Measurements from ENCODE around the gene SS18. TPM values are rescaled to one million over a fixed set of nuclear protein-coding genes. Genes with fewer than 3 reads are reported as not detected.
"Not testable (repeated sequence)": the region's sequence is repeated elsewhere in the genome, so short reads cannot be mapped to it uniquely, and the experiment has no call there.

SS18 gene, protein sequence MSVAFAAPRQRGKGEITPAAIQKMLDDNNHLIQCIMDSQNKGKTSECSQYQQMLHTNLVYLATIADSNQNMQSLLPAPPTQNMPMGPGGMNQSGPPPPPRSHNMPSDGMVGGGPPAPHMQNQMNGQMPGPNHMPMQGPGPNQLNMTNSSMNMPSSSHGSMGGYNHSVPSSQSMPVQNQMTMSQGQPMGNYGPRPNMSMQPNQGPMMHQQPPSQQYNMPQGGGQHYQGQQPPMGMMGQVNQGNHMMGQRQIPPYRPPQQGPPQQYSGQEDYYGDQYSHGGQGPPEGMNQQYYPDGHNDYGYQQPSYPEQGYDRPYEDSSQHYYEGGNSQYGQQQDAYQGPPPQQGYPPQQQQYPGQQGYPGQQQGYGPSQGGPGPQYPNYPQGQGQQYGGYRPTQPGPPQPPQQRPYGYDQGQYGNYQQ
- total RNA-seq (2014; rRNA removed; shearing (Covaris generic)) = 103 and 210 TPM in 2 replicates

DNA sequence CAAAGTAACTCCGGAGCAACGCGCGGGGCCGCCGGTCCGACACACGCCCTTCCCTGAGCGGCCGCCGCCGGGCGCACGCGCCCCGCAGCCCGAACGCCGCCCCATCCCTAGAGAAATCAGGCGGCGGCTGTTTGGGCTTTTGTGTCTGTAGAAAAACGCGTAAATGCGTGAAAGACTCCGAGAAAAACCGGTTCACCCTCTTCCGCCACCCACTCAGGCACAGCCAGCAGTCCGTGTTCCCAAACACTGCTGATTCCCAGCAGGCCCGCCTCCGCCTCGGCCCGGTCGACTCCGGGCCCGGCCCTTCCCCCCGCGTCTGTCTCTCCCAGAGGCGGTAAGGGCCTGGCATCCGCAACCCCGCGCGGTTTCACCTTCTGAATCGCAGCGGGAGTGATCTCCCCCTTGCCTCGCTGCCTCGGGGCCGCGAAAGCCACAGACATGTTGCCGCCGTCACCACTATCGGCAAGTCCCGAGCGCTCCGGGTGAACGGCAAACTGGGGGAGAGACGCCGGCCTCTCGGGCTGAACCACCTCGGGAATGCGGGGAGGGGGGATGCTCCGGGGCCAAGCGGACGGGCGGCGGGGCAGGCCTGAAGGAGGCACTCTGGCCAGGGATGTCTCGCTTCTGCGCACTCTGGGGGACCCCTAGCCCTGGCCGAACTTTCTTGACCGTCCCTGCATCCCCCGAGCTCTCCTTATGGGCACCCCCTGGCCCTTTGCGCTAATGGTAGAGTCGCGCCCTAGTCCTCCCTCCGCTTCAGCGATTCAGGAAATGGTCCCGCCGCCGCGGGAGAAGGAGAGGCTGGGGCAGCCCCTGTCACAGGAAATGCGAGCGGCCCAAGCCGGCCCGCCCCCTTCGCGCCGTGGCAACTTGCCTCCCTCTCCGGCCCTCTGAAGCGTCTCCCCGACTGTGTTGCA, at the start of gene SS18:
TSS of gene SS18 (minus strand) at position 484 of the 917 bp plus-strand sequence. CDS start at position 440, 44 bp downstream.
- peak; percentile 88 for DNase-seq (ENCODE audit: low spot score)

DNA sequence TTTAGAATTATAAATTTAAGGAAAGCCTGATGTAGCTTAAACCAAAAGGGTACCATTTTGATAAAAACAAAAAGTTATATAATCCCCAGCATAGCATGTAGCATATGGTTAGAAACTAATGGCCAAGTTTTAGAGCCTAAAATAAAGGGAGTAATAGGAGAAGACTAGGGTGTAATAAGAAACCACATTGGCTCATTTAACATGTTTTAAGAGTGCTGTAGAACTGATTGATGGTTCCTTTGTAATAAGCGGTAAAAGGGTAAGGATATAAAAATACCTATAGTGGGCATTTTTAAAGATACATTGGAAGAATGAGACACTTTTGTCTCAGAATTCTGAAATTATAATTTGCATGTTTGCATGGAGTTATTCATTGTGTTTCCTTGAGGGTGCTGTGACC, 45.1 kb upstream of the SS18 start:
- no peak for DNase-seq (ENCODE audit: low spot score)

DNA sequence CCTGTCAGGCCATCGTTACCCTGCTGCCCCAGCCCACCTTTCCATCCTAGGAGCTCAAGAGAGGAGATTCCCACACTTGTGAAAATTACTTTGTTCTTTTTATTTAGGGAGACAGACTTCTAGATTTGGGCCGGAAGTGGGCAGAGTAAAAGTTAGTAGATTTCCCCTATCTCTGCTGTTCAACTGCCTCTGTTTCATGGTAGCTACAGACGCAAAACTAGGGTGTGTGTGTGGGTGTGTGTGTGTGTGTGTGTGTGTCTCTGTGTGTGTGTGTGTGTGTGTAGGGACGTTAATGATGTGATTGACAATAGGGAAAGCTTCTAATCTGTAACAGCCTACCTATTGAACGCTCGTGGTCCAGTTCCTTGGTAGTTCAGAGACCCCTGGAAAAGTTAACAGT, 43.7 kb upstream of the SS18 start:
- no peak for DNase-seq (ENCODE audit: low spot score)

DNA sequence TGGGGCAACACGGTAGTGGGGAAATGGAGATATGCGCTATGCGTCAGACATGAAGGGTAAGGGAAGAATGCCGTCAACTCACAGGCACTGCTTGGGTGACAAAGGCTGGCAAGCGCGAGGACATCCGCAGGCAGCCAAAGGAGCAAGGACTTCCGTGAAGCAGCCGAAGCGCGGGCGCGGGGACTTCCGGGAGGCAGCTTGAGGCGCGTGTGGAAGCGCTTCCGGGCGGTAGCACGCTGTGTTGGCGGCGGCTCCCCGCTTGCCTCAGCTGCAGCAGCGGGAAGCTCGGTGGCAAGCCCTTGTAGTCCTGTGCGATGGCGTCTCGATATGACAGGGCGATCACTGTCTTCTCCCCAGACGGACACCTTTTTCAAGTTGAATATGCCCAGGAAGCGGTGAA, 43.2 kb upstream of the SS18 start, which contains the start of gene PSMA8:
TSS of gene PSMA8 (plus strand) at position 218 of the 400 bp plus-strand sequence. CDS start at position 315, 97 bp downstream.
- DNase-seq (ENCODE audit: low spot score) = no peak

DNA sequence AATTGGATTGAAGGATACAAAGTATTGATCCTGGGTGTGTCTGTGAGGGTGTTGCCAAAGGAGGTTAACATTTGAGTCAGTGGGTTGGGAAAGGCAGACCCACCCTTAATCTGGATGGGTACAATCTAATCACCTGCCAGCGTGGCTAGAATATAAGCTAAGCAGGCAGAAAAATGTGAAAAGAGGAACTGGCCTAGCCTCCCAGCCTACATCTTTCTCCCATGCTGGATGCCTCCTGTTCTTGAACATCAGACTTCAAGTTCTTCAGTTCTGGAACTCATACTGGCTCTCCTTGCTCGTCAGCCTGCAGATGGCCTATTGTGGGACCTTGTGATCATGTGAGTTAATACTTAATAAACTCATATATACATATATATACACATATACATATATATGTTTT, 37.8 kb upstream of the SS18 start:
- DNase-seq (ENCODE audit: low spot score) = not testable (repeated sequence)

DNA sequence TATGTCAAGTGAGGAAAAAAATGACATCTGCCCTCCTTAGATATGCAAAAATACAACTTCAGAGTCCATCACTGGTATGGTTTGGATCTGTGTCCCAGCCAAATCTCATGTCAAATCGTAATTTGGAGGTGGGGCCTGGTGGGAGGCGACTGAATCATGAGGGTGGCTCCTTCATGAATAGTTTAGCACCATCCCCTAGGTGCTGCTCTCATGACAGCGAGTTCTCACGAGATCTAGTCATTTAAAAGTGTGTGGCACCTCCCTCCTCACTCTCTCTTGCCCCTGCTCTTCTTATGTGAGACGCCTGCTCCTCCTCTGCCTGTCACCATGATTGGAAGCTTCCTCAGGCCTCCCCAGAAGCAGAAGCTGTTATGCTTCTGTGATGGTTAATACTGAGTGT, 37.4 kb upstream of the SS18 start:
- DNase-seq (ENCODE audit: low spot score) = no peak

DNA sequence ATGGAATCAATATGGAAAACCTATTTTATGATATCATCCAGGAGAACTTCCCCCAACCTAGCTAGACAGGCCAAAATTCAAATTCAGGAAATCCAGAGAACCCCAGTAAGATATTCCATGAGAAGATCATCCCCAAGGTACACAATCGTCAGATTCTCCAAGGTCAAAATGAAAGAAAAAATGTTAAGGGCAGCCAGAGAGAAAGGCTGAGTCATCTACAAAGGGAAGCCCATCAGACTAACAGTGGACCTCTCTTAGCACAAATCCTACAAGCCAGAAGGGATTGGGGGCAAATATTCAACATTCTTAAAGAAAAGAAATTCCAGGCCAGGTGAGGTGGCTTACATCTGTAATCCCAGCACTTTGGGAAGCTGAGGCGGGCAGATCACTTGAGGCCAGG, 31.6 kb upstream of the SS18 start:
- DNase-seq (ENCODE audit: low spot score) = not testable (repeated sequence)

DNA sequence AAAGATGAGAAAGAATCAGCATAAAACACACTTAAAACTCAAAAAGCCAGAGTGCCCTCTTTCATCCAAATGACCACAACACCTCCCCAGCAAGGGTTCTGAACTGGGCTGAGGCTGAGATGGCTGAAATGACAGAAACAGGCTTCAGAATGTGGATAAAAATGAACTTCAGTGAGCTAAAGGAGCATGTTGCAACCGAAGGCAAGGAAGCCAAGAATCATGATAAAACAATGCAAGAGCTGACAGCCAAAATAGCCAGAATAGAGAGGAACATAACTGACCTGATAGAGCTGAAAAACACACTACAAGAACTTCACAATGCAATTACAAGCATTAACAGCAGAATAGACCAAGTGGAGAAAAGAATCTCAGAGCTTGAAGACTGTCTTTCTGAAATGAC, 31.1 kb upstream of the SS18 start:
- DNase-seq (ENCODE audit: low spot score) = no peak

DNA sequence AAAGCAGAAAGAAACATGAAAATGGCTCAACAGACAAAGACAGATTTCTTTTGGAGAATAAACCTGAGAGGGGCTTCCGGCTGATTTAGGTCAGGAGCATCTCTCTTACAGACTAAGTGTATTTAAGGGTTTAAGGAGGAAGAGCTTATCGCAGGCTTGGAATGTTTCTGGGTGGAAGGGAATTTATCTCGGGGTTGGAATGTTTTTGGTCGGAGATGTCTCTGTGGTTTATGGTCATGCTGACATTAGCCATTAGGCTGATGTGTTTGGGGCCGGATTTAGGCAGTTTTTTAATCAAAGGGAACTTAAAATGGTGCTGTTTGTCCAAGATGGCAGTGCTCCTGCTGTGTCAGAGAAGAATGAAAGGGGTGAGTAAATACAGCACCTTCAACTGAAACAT, 28.8 kb upstream of the SS18 start:
- DNase-seq (ENCODE audit: low spot score) = no peak

DNA sequence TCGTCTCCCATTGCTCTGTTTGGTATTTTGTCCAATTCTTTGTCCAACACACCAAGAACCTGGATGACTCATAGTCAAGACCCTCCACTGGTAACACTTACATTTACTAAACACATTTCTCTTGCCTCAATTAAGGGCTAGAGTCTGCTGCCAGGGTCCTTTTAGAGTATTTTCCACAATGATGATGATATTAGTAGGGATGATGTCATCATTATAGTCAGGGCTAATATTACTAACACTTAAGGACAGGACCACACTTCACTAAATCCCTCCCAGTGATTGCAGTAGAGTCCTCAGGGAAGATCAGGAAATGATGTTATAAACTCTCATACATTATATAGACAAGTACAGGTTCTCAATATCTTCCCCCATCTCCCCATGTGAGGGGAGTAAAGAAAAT, 13.6 kb upstream of the SS18 start:
- DNase-seq (ENCODE audit: low spot score) = no peak

DNA sequence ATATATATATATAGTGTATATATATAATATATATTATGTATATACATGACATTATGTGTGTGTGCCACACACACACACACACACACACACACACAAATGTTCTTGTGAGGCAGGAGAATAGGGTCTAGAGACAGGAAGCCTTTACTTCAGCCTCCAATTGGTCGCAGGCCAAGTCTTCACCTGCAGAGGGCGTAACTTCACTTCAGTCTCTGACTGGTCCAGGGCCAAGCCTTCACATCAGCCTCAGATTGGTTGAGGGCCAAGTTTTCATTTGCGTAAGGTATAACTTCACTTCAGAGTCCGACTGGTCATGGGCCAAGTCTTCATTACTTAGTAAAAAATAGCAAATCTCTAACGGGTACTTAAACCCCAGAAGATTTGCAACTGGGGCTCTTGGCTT, 13.2 kb upstream of the SS18 start:
- DNase-seq (ENCODE audit: low spot score) = no peak

DNA sequence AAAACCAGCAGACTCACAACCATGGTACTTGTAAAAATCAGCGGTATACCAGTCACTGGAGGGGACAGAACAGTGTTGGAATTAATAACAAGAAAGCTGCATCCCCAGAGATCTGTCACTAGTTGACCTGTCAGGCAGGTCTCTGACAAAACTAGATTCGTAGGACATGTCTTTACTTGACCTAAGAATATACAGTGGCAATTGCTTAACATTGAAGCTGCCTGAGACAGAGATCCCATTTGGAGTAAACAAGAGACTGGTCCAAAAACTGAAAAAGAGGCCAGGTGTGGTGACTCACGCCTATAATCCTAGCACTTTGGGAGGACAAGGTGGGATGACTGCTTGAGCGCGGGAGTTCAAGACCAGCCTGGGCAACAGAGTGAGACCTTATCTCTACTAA, 7.2 kb upstream of the SS18 start:
- DNase-seq (ENCODE audit: low spot score) = no peak

DNA sequence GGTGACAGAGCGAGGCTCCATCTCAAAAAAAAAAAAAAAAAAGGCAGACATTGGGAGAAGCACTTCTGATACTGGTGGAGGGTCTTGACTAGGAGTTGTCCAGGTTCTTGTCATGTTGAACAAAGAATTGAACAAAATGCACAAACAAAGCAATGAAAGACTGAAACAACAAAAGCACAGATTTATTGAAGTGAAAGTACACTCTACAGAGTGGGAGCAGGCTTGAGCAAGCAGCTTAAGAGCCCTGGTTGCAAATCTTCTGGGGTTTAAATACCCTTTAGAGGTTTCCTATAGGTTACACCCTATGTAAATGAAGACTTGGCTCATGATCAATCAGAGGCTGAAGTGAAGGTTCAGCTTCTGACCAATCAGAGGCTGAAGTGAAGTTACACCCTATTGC, 6.4 kb upstream of the SS18 start:
- no peak for DNase-seq (ENCODE audit: low spot score)

DNA sequence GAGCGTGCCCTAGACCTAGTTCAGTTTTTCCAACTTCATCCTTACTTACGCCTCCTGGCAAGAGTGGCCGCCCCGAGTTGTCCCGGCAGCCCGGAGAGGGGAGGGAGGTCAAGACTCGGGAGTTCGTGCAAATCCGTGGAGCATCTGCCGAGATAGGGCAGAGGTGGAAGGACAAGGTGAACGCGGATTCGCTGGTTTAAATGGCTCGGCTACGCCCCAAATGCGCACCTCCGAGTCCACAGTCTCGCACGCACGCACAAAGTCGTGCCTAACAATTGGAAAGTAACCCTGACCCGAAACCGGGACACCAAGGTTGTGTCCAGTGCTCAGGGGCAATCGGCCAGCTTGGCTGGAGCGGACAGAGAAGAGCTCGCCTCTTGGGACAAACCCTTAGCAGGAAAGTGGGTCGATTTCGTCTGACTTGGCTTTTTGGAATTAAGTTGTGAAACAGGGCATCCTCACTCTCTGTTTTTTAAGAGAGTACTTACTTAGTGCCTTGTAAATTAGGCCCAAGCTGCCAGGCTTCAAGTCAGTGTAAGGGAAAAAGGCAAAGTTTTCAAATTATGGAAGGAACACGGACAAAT, 726 bp upstream of the SS18 start:
- peak; percentile 69 for DNase-seq (ENCODE audit: low spot score)

DNA sequence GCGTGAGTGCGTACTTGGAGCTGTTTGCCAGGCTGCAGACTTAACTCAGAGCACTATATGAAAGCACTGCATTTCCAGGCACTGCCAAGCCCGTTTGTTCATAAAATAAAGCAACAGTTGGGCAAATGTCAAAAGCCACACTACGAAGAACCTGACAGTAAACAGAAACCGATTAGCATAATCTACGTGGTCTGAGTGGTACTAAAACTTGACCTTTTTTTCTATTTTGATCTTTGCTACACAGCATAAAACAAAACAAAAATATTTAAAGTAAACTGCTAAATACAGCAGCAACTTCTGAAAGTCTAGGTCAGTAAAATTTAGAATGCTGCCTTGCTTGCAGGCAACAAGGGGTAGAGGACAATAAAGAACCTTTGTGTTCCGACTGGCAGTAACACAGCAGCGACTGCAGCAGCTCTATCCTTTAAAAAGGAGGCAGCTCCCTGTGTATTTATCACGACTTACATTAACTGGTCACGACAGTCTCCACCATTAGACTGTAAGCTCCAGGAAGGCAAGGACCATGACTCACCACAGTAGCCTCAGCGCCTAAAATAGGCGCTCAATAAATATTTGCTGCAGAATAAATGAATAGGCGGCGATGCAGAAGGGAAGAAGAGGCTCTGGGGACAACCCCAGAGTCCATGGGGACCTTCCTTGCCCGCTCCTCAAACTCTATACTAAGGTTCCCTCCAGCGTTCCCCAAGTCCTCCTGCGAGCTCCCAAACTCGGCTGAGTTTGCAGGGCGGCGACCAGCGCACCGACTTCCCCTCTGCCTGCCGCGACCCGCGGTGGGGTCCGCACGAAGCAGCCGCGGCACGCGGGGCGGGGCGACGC, 902 bp downstream of the SS18 start:
- peak; percentile 26 for DNase-seq (ENCODE audit: low spot score)

DNA sequence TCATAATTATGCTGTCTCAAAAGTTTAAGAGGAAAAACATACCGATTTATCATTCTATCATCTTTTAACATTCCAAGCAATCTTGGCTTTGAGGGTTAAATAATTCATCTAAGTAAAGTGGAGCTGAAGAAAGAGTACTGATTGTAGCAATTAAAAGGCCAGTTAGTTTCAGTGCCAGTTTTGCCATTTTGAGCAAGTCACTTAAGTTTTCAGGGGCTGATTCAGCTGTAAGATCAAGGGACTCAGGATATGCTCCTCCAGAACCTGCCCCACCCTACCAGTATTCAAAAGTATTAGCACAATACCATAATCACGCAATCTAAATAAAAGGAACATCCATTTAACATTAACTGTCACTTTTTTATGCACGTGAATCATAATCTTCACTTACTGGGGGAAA, 1.9 kb downstream of the SS18 start:
- peak; percentile 15 for DNase-seq (ENCODE audit: low spot score)

DNA sequence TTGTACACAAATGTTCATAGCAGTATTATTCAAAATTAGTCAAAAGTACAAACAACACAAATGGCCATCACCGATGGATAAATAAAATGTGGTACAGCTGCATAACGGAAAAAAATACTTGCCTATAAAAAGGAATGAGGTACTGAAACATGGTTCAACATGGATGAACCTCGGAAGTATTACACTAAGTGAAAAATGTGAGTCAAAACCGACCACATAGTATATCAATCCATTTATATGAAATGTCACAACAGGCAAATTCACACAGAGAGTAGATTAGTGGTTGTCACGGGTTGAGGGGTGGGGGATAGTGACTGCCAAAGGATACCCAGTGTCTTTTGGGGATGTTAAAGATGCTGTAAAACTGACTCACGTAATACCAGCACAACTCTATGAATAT, 3.5 kb downstream of the SS18 start:
- no peak for DNase-seq (ENCODE audit: low spot score)

DNA sequence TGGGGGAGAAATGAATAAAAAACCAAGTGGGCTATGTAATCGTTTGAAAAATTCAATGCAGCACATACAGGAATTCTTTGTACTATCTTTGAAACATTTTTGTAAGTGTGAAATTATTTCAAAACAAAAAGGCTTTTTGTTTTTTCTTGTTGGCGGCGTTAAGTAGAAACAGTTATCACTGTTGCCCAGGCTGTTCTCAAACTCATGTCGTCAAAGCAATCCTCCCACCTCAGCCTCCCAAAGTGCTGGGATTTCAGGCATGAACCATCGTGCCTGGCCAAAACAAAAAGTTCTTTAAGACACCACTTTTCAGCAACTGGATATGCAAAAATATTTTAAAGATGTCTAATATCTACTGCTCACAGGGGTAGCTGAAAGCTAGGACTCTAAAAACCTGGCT, 5.4 kb downstream of the SS18 start:
- no peak for DNase-seq (ENCODE audit: low spot score)

DNA sequence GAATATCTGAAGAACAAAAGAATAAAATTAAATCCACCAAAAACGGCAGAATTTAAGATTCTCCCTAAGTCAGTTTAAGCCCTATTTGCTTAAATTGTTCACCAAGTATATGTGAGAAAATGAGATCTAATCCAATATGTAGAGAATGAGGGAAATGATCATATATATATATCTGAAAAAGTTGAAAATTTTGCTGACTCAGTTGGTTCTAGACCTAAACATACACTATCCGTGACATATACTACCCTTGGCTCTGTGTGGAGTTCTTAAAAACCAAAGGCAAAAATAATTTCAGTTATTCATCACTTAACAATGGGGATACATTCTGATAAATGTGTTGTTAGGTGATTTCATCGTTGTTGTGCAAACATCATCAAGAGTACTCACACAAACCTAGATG, 7.3 kb downstream of the SS18 start:
- DNase-seq (ENCODE audit: low spot score) = no peak

DNA sequence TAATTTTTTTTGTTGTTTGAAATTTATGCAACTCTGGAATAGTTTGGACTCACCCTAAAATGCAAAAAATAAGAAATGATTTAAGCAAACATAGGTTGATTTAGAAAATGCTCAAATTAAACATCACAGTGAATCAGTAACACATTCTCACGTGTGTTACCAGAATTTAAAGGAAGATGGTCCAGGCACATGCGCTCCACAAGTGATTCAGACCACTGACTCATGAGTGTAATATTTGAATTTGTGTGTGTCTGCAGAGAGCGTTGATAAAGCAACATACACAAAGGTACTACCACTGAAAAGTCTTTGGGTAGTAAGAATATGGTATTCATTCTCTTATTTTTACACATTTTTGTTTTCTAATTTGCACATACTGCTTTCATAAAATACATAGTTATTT, 7.9 kb downstream of the SS18 start:
- peak; percentile 5 for DNase-seq (ENCODE audit: low spot score)

DNA sequence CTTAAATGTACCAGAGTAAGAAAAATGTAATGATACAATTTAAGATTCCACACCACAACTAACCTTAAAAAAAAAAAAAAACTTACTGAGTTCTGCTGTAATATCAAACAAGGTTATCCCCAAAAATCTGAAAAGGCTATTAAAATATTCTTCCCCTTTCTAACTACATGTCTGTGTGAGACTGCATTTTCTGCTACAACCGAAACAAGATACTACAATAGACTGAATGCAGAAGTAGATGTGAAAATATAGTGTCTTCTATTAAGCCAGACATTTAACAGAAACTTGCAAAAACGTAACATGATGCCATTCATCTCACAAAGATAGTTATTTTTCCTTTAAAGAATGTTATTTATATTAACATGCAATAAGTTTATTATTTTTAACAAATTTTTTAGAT, 16.2 kb downstream of the SS18 start:
- DNase-seq (ENCODE audit: low spot score) = no peak
